Measurements from ENCODE around the gene DMD. TPM values are rescaled to one million over a fixed set of nuclear protein-coding genes. Genes with fewer than 3 reads are reported as not detected.

Gene DMD
- total and polyA plus RNA-seq, 2 donors (not counting 1 experiment from before 2014, with no cell fraction given), result 2.0 to 51.8 TPM

DNA sequence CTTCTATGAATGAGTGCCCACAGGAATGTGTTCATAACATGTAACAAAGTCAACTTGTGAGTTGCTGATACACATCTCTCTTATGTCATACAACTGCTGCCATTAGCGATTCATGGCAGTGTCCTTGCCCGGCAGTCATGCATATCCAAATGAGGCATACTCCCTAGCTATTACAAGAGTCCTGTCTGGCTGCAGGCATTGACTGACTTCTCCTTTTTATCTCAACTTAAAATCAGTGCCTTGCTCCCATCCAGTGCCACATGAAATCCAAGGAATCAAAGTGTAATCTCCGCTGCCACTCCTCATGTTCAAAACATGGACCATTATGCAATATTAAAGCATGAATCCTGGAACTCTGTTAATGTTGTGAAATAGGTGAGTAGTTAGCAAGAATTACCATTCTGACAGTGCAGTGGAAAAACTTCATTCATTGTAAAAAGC lies 1790.6 kb downstream of the DMD start:
- Mint-ChIP-seq H3K4me1 (peaks cover 7% of the 10 kb centered on the region), H3K27ac (no peak overlapping the region), H3K9me3 (ENCODE audit: insufficient read depth) (no peaks in the 10 kb centered on the region), H3K4me3 (no peak overlapping the region), H3K27me3 (no peaks in the 10 kb centered on the region)
- Histone ChIP-seq H3K4me3 (ENCODE audit: control extremely low read depth in 1 of 5, extremely low read depth in 1 of 5, insufficient read depth in 1 of 5, low read depth in 2 of 5, low read length in 4 of 5) (no peak overlapping the region), H2AFZ (ENCODE audit: insufficient read depth, low read depth, low read length, poor library complexity, severe bottlenecking) (no peak overlapping the region), H3K4me2 (replicated peaks; ENCODE audit: low read depth, low read length, poor library complexity, severe bottlenecking) (no peak overlapping the region), H3K27ac (ENCODE audit: low read length in 2 of 2) (no peak overlapping the region), H3K9me3 (ENCODE audit: control extremely low read depth in 1 of 3, control insufficient read depth in 2 of 3, insufficient read depth in 1 of 3, low read length in 2 of 3) (no peaks in the 10 kb centered on the region), H3K79me2 (ENCODE audit: control insufficient read depth, insufficient read depth, low read length) (no peaks in the 10 kb centered on the region), H3K27me3 (replicated peaks in 1 of 4; ENCODE audit: control extremely low read depth in 1 of 4, control insufficient read depth in 3 of 4, insufficient read depth in 4 of 4, low read length in 3 of 4) (no peaks in the 10 kb centered on the region), H3K36me3 (replicated peaks in 1 of 2; ENCODE audit: control extremely low read depth in 1 of 2, control insufficient read depth in 1 of 2, extremely low read depth in 1 of 2, insufficient read depth in 2 of 2, low read length in 1 of 2) (no peaks in the 10 kb centered on the region), H3K4me1 (ENCODE audit: control insufficient read depth in 2 of 2, insufficient read depth in 2 of 2, low read length in 2 of 2) (no peaks in the 10 kb centered on the region), H3K9ac (ENCODE audit: low read length) (no peak overlapping the region), H4K20me1 (ENCODE audit: control insufficient read depth, insufficient read depth, low read length, poor library complexity, severe bottlenecking) (no peaks in the 10 kb centered on the region)
- ATAC-seq (ENCODE audit: low read depth), result no peak
- no CpG with 5 or more reads among the region's 3 CpGs for WGBS (ENCODE audit: insufficient coverage)
- DNase-seq, result no peak
- TF ChIP-seq EZH2 (IDR thresholded peaks at IDR 0.05; ENCODE audit: borderline replicate concordance, insufficient read depth, low read depth, low read length, poor library complexity, severe bottlenecking), result no peak
- TF ChIP-seq, protein P1, sequence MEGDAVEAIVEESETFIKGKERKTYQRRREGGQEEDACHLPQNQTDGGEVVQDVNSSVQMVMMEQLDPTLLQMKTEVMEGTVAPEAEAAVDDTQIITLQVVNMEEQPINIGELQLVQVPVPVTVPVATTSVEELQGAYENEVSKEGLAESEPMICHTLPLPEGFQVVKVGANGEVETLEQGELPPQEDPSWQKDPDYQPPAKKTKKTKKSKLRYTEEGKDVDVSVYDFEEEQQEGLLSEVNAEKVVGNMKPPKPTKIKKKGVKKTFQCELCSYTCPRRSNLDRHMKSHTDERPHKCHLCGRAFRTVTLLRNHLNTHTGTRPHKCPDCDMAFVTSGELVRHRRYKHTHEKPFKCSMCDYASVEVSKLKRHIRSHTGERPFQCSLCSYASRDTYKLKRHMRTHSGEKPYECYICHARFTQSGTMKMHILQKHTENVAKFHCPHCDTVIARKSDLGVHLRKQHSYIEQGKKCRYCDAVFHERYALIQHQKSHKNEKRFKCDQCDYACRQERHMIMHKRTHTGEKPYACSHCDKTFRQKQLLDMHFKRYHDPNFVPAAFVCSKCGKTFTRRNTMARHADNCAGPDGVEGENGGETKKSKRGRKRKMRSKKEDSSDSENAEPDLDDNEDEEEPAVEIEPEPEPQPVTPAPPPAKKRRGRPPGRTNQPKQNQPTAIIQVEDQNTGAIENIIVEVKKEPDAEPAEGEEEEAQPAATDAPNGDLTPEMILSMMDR (IDR thresholded peaks at IDR 0.05), result no peak
- CTCF ChIA-PET, result interaction anchor here (1.3 kb wide), 1 partner anchor 383 kb away, joined by 3 read pairs; no protein-coding TSS in a partner anchor
- POLR2A ChIA-PET, result no interaction called here
- intact Hi-C loops (cut with micrococcal nuclease), result no loop called here

DNA sequence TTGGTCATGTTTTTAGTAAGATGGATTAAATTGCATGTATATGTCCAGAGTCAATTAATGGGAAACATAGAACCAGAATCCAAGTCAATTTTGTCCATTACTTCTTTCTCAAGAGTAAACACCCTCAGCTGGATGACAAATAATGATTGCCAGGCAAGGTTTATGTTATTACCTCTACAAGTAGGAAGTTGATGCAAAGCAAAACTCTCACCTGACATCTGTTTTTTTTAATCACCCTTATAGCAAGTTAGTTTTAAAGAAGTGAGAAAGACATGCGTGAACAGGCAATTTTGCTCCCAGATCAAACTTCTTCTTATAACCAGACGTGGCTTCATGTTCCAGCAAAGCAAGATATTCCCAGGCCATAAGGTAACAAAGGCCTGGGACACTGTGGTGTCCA lies 1791.0 kb downstream of the DMD start:
- Histone ChIP-seq H3K9me3 (ENCODE audit: control extremely low read depth in 1 of 3, control insufficient read depth in 2 of 3, insufficient read depth in 1 of 3, low read length in 2 of 3) (no peaks in the 10 kb centered on the region), H3K27ac (ENCODE audit: low read length in 2 of 2) (no peak overlapping the region), H3K79me2 (ENCODE audit: control insufficient read depth, insufficient read depth, low read length) (no peaks in the 10 kb centered on the region), H4K20me1 (ENCODE audit: control insufficient read depth, insufficient read depth, low read length, poor library complexity, severe bottlenecking) (no peaks in the 10 kb centered on the region), H3K4me1 (ENCODE audit: control insufficient read depth in 2 of 2, insufficient read depth in 2 of 2, low read length in 2 of 2) (no peaks in the 10 kb centered on the region), H3K4me3 (ENCODE audit: control extremely low read depth in 1 of 5, extremely low read depth in 1 of 5, insufficient read depth in 1 of 5, low read depth in 2 of 5, low read length in 4 of 5) (no peak overlapping the region), H3K4me2 (replicated peaks; ENCODE audit: low read depth, low read length, poor library complexity, severe bottlenecking) (no peak overlapping the region), H3K36me3 (replicated peaks in 1 of 2; ENCODE audit: control extremely low read depth in 1 of 2, control insufficient read depth in 1 of 2, extremely low read depth in 1 of 2, insufficient read depth in 2 of 2, low read length in 1 of 2) (no peaks in the 10 kb centered on the region), H2AFZ (ENCODE audit: insufficient read depth, low read depth, low read length, poor library complexity, severe bottlenecking) (no peak overlapping the region), H3K27me3 (replicated peaks in 1 of 4; ENCODE audit: control extremely low read depth in 1 of 4, control insufficient read depth in 3 of 4, insufficient read depth in 4 of 4, low read length in 3 of 4) (no peaks in the 10 kb centered on the region), H3K9ac (ENCODE audit: low read length) (no peak overlapping the region)
- intact Hi-C loops (cut with micrococcal nuclease), result no loop called here
- Mint-ChIP-seq H3K4me1 (peaks cover 7% of the 10 kb centered on the region), H3K27ac (no peak overlapping the region), H3K4me3 (no peak overlapping the region), H3K27me3 (no peaks in the 10 kb centered on the region), H3K9me3 (ENCODE audit: insufficient read depth) (no peaks in the 10 kb centered on the region)
- WGBS (ENCODE audit: insufficient coverage), result no CpG with 5 or more reads among the region's 2 CpGs
- CTCF ChIA-PET, result interaction anchor here (1.3 kb wide), 1 partner anchor 383 kb away, joined by 3 read pairs; no protein-coding TSS in a partner anchor
- TF ChIP-seq, protein P1 (IDR thresholded peaks at IDR 0.05), result no peak
- TF ChIP-seq EZH2 (IDR thresholded peaks at IDR 0.05; ENCODE audit: borderline replicate concordance, insufficient read depth, low read depth, low read length, poor library complexity, severe bottlenecking), result no peak
- no peak for ATAC-seq (ENCODE audit: low read depth)
- POLR2A ChIA-PET, result no interaction called here
- no peak for DNase-seq
